HCEC 1CT (cell line): ENCODE results near the gene PTK7.
"Not testable (repeated sequence)": the region's sequence is repeated elsewhere in the genome, so short reads cannot be mapped to it uniquely, and the experiment has no call there.

Source experiments
- DNase-seq: peaks from one replicate; pipeline ENCODE4 v3.0.0-alpha.2; 2017

PTK7 gene

GRCh38 chr6:43075670-43076463 lies at the start of gene PTK7:
Gene PTK7 (plus strand): TSS chr6:43076314. CDS start chr6:43076489, 175 bp downstream.
- peak; percentile 41 for DNase-seq

DNA sequence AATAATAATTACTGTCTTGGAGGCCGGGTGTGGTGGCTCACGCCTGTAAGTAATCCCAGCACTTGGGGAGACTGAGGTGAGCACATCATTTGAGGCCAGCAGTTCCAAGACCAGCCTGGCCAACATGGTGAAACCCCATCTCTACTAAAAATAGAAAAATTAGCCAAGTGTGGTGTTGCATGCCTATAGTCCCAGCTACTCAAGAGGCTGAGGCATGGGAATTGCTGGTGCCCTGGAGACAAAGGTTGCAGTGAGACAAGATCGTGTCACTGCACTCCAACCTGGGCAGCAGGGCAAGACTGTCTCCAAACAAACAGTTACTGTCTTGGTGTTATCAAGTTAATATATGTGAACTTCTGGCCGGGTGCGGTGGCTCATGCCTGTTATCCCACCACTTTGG lies 49.7 kb upstream of the PTK7 start:
- no peak for DNase-seq

DNA sequence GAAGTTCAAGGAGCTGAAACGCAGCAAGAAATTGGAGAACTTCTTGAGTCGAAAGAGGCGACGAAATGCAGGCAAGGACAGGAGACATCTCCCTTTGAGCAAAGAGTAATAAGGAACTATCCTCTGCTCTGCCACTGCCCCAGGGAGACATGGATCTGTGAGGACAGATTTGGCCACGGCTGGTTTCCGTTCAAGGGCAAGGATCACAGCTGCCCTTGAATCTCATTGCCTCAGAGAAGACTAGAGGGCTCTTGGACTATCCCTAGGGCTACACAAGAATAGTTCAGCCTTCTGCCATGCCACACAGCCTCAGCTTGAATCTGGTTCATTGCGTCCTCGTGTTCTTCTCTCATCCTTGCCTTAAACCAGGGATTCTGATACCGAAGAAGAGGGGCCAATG lies 47.0 kb upstream of the PTK7 start:
- DNase-seq: no peak

DNA sequence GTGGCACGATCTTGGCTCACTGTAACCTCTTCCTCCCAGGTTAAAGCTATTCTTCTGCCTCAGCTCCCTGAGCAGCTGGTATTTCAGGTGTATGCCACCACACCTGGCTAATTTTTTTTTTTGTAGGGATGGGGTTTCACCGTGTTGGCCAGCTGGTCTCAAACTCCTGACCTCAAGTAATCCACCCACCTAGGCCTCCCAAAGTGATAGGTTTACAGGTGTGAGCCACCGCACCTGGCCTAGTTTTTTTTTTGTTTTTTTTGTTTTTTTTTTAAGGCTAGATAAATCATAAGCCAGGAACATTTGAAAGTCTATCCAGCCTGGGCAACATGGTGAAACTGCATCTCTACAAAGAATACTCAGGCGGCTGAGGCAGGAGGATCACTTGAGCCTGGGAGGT lies 43.8 kb upstream of the PTK7 start:
- DNase-seq: no peak

DNA sequence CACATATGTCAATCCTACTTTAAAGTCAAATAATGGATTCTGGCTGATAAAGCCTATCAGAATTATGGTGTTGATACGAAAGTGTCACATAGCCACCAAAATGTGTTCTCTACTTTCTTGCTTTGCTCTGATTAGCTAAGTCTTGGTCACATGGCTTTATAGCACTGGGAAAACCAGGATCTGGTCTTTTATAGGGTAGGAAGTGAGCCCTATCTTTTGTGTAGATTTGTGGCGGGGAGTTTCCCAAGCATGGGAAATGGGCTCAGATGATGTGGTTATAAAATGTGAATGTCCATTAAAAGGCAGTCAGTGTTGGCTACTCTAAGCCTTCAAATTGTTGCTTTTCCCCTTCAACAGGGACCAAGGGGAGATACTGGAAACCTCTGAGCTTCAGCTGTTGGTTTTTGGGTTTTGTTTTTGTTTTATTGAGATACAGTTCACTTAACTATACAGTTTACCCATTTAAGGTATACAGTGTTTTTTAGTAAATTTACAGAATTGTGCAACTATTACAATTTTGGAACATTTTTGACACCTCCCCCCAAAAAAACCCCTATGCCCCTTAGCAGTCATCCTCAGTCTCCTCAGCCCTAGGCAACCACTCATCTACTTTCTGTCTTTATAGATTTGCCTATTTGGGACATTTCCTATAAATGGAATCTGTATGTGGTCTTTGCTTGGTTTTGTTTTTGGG lies 42.5 kb upstream of the PTK7 start:
- DNase-seq: no peak

GRCh38 chr6:43034190-43034525 lies 42.0 kb upstream of the PTK7 start:
- no peak for DNase-seq

DNA sequence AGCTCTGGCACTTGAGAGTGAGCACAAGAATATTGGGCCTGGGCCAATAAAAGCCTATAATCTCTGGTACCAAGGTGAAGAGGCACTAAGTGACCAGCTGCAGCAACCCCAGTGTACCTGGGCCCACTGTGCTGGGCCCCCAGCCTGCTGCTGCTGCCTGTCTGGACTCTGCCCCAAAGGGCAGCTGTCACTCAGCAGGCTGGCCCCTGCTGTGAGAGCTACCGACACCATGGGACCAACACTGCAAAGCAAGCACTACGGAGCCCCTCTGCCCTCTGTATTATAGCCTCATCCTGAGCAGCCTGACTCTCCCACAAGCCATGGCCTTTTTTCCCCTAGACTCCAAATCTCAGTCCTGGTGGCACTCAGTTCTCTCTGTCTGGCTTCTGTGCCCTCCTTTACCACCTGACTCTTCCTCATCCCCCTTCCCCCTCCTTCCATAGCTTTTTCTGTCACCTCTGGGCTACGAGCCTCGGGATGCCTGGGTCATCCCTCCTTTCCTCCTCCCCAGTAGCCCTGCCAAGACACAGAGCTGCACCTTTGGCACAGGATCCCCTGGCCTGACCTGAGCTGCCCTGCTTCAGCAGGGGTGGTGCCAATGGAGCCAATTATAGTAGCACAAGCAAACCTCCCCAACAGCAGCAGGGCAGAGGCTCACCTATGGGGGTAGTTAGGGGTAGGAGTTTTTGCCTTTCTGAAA lies 40.5 kb upstream of the PTK7 start:
- no peak for DNase-seq

DNA sequence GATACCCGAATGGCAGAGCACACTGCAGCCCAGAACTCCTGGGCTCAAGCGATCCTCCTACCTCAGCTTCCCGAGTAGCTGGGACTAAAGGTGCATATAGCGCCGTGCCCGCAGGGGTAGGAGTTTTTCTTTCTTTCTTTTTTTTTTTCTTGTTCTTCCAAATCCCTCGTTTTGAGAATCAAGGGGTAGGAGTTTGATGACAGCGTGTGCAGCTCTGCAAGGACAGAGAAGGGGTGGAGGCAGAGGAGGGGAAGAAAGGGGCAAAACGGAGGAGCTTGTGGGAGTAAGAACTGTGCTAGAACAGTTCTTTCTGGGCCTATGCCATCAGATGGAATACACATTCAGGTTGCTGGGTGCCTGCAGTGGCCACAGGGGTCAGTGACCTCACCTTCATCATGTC lies 39.4 kb upstream of the PTK7 start:
- DNase-seq: no peak

DNA sequence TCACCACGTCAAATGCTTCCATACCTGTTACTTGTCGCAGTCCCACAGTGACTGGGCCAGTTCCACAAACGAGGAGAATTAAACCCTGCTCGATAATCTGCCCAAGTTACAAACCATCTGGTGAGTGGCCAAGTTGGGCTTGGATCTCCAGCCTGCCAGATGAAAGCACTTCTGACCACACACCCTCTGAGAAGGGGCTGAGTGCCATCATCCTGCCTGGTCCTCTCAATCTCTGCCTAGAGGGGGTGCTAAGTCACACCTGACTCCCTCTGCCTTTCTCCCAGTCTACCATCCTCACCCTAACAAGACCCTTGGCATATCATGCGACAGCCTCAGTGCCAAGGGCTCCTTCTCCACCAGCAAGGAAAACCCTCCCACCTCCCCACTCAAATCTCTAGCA lies 38.9 kb upstream of the PTK7 start:
- DNase-seq: no peak

DNA sequence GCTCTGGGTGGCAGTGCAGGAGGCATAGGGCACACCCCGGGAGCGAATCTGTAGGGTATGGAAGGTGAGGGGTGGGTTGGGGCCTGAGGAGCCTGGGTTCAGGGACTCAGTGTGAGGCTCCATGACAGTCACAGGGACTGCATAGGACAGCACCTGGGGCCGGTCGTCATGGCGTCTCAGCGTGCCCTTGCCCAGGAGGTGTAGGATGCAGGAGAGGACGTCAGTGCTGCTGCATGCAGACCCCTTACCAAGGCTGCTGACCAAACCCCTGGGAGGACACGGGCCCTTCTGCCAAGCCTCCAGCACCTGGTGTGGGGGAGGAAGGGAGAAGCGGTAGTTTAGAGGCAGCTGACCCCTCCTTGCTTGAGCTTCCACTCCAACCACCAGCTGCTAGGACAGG lies 38.4 kb upstream of the PTK7 start:
- DNase-seq: no peak

DNA sequence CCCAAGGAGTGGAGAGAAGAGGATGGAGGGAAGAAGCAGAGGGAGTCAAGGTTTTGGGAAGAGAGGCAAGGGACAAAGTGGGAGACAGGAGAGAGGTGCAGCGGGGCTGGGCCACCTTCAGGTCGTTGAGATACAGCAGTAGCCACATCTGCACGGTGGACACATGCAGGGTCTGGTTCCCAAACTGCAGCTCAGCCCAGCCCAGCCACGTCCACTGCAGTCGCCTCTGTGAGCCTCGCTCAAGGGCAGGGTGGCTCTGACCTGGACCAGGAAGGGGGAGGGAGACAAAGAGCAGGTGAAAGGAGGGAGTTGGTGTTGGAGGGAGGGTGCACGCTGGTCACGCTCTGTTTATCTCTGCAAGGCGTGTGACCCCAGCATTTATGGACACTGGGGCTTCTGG lies 37.4 kb upstream of the PTK7 start:
- DNase-seq: no peak

- DNase-seq: no peak
Measured at GRCh38 chr6:43040542-43041257, 35.4 kb upstream of the PTK7 start.

GRCh38 chr6:43041475-43041874 lies 34.6 kb upstream of the PTK7 start:
- not testable (repeated sequence) for DNase-seq

DNA sequence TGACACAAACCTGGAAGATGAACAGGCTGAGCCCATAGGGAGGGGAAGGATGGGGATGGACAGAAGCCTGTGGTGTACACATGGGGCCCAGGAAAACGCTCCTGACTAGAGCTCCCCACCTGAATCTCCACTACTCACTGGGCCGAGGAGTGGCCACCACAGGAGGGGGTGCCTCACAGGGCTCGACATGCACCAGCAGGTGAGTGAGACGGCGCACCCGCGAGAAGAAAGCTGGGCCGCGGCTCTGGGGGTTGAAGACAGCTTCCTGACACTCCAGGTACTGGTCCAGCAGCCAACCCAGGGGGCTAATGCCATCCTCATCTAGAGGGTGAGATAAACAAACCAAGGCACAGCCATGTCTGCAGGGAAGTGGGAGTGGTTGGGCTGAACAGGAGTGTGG lies 32.8 kb upstream of the PTK7 start:
- DNase-seq: no peak

DNA sequence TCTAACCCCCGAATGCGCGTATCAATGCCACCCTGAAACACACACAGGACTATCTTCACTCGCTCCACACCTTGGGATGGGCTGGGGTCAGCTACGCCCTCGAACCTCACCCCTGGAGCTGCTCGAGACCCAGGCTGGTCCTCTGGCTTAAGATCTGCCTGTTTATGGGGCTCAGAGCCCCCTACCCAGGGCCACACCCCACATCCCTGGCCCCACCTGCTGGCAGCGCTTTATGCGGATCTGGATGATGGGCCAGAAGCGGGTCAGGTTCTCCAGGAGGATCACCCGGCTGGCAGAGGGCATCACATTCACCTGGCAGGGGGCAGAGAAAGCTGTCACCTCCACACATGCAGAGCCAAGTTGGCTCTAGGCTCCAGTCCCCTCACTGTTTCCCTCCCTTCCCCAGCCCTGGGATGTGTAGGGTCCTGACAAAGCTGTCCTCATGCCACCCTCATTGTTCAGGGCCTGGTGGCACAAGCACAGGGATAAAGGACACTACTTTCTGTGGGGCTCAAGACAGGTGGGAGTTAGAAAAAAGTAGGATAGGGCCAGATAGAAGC lies 30.7 kb upstream of the PTK7 start:
- no peak for DNase-seq

DNA sequence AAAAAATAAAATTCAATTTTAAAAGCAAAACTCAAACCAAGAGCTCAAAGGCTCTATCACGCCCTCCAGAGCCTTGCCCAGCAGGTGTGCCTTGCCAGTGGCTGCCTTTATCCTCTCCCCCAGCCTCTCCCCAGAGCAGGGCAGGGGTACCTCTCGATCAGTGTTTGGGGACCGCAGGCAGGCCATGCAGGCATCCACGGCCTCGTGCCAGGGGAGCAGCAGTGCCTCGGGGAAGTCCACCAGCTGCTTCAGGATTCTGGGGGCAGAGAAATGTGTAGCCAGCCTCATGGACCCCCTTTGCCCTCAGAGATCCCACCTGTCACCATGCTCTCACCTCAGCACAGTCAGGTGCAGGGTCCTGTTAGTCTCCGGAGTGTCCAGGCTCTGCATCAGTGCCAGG lies 28.1 kb upstream of the PTK7 start:
- DNase-seq: no peak

DNA sequence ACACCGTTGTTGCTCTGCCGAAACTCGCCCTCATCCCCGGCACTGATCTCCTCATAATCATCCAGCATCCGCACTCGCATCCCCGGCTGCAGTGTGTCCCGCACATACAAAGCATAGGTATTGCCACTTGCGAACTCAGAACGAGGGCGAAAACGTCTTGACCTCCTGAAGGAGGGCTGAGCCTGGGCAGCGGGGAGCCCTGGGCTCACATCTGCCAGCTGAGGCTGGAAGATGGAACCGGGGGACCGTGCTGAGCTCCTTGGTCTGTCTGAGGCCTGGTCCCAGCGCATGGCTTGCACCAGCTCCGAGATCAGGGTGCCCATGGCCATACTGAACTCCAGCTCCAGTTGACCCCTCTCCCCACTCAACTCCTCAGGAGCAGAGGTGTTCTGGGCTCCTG lies 25.1 kb upstream of the PTK7 start:
- no peak for DNase-seq

DNA sequence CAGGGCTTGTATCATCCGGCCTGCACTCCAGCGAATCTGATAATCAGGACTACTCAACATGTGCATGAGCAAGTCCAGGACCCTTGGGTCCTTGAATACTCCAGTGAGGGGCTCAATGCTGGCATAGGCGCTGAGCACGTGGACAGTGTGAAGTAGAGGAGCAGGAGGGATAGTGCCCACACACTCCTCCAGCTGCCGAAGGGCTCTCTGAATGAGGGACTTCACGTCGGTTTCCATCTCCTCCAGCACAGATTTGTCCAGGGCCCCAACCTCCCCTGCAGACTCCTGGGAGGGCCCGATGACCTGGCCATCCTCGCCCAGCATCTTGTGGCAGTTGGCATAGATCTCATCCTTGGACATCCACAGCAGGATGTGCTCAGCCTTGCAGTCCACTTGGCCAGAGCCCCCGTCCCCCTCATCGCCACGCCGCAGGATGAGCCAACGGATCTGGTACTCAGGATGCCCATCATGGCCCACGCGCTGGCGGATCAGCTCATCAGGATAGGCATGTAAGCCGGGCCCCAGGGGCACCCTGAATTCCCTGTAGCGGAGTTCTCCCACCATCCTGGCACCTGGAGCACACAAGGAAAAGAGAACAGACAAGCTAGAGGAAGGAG lies 23.8 kb upstream of the PTK7 start:
- no peak for DNase-seq

DNA sequence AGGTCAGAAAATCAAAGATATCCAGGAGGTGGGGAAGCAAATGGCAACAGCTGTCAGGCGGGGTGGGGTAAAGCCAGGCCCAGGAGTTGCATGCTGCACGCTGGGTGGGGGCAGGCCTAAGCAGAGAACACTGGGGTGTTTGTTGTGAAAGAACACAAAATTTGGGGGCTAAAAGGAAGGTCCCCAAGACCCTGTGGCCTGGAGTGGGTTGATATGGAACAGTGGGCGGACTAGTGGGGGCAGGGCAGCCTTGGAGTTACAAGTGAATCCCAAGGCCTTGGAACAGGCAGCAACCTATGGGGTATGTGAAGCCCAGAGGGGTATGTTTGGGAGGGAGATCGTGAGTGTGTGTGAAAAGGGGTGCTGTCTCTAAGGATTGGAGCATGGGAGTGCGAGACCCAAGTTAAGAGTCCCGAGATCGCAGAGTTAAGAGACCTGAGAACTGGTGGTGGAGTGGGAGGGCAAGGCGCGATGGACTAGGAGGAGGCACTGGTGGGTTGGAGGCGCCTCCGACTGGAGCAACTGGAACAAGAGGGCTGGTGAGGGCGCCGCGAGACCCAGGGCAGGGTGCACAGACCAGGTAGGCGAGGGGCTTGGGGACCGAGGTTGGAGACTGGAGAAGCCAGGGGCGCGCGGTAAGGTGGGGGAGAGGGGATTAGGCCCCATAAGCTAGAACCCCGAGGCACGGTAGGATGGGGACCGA lies 23.1 kb upstream of the PTK7 start:
- DNase-seq: no peak

- DNase-seq: peak; percentile 96
Measured at GRCh38 chr6:43053545-43054205, 22.4 kb upstream of the PTK7 start, which contains the start of gene CUL7. Gene CUL7 (minus strand): TSS chr6:43053851. CDS start chr6:43052788, 1,063 bp downstream.

DNA sequence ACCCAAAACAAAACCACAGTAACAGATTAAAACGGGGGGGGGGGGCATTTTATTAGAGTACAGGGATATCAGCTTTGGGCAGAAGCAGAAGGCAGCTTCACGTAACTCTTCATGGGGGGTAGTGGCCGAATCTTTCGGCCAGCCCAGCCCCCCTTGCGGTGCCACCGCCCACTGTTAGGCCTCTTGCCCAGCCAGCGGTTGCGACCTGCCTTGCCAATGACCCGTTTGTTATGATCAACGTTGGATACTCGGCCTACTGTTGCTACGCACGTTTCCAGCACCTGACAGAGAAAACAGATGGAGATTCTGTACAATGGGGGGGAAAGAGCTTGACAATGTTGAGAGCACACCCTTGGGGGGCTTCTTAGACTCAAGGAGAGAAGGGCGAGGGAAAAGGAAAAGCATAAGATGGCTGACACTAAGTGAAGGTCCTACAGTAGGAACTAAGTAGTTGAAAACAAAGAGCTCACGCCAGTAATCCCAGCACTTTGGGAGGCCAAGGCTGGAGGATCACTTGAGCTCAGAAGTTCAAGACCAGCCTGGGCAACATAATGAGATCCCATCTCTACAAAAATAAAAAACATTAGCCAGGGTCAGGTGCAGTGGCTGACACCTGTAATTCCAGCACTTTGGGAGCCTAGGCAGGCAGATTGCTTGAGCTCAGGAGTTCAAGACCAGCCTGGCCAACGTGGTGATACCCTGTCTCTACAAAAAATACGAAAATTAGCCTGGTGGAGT lies 21.7 kb upstream of the PTK7 start:
- DNase-seq: no peak
